Activated gamma-delta T cell treated with Interleukin-2 at 50 U/mL for 16 hours (primary cell): Measurements from ENCODE around the gene CEP20.
"Not testable (repeated sequence)": the region's sequence is repeated elsewhere in the genome, so short reads cannot be mapped to it uniquely, and the experiment has no call there.

Experiments
- DNase-seq: peaks from one replicate; pipeline ENCODE4 v3.0.0-alpha.2; 2020

CEP20 gene

DNA sequence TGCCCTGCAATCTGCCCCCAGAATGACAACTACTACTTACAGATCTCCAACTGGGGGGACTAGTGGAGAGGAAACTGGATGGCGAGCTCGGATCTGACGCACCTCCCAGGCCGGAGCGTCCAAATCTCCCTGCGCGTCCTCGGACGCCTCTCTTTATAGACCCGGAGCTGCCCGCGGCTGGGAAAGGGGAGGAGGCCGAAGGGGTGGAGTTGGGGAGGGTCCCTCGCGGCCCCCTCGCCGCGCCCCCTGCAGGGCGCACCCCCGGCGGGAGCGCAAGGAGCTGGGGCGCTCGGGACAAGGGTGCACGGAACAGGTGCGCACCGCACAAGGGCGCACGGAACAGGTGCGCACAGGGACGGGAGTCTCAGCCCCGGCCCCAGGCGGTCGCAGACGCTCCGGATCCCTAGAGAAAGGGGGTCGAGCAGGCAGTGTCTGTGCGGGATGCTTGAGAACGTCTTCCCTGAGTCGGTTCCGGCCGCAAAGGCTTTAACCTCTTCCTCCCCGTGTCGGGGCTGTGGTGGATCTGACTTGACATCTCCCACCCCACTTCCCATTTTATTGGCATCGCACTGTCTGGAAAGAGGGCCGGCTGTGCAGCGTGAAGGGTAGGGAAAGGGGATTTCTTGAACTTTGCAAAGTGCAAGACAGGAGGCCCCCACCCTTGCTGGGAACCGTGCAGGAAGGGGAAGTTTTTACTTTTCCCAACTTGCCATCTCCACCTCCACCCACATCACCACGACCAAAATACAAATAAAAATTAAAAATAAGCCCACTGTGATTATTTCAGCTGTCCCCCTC lies 31.3 kb downstream of the CEP20 start, which contains the start of gene MYH11:
Gene MYH11 (minus strand): TSS at position 128 of the 798 bp plus-strand sequence. CDS start 18,776 bp downstream, outside the sequence.
- DNase-seq: no peak

DNA sequence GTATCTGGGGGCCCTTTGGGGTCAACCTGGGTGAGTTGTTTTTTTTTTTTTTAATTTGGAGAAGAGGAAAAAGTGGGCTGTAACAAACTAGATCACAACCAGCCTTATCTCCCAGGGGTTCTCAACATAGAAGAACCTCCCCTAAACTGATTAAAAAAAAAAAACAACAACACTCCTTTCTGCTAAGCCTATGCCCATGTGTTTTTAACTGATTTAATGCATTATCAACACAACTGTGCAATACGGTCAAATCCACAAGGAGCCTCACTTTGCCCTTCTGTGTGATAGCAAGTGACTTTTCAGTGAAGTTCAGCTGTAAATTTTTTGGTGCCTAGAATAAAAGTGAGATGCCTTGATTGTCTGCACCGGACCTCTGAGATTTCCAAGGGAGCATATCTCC lies 32.2 kb downstream of the CEP20 start:
- DNase-seq: no peak

DNA sequence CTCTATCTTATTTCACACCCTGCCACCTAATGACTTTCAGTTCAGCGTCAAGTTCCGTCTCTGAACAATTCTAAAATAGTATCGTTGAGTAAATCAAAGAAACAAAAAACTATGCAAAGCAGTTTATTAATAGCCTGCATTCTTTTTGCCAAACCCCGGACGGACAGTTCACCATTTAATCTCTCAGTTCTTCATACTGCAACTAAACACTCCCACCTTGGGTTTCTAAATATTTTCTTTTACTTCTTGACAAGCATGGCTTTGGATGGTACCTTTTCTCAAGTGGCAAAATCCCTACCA lies 32.7 kb downstream of the CEP20 start:
- DNase-seq: no peak

DNA sequence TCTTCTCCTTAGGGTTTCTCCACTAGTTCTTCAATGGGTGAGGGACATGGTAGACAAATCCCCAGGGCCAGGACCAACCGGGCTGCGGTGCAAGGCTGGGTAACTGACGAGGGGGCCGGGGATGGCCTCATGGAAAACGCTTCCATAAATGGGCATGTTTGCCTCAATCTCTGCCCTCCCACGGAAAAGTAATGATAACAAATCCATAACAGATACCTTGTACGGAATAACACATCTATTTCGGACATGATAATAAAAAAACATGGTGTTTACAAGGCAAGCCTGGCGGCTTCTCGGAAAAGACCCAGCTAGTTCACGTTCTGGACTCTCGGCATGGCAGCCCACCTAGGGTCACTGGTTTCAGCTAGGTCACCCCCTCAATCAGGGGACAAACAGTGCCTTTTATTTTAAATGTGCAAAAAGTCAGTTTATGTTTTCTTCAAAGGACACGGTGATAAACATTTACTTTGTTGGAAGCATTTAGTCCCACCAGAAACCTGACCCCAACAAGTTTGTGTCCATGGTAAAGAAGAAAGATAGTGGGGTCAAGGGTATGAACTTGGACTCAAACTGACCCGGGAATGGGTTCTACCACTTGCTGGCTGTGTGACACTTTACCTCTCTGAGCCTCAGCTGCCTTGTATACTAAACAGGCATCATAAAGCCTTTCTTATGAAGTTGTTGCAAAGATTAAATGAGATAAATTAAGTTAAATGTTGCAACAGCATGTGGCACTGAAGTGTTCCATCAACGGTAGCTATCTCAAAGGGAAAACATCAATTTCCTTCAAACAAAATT lies 33.3 kb downstream of the CEP20 start:
- no peak for DNase-seq

DNA sequence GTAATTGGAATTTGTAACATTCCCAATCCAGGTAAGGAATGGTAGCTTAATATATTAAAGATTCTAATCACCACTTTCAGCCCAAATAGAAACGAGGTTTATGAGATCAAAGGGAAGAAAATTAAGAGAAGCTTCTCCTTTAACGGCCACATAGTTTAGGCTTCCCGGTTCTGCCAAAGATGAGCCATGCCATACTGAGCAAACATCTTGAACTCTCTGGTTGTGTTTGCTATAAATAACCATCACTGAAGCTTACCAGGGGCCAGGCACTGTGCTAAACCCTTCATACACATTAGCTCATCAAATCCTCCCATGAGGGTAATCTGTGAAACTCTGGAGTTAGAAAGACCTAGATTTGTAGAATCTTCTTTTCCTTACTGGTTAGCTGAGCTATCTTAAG lies 34.3 kb downstream of the CEP20 start:
- DNase-seq: no peak

DNA sequence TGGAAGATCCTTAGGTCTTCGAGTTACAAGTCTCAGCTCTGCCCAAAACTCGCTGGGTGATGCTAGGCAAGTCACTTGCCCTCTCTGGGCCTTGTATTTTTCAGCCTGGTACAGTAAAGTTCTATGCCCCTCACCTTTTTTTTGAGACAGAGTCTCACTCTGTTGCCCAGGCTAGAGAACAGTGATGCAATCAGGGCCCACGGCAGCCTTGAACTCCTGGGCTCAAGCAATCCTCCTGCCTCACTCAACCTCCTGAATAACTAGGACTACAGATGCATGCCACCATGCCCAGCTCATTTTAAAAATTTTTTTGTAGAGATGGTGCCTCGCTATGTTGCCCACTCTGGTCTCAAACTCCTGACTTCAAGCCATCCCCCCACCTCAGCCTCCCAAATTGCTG lies 35.4 kb downstream of the CEP20 start:
- no peak for DNase-seq

DNA sequence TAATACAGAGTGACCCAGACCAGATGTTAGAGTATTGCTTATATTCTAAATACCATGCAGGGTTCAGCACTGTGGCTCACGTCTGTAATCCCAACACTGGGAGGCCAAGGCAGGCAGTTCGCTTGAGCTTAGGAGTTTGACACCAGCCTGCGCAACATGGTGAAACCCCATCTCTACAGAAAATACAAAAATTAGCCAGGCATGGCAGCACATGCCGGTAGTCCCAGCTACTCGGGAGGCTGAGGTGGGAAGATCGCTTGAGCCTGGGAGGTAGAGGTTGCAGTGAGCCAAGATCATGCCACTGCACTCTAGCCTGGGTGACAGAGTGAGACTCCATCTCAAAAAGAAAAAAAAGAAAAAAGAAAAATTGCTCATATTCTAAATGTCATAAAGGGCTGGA lies 37.8 kb downstream of the CEP20 start:
- DNase-seq: not testable (repeated sequence)

DNA sequence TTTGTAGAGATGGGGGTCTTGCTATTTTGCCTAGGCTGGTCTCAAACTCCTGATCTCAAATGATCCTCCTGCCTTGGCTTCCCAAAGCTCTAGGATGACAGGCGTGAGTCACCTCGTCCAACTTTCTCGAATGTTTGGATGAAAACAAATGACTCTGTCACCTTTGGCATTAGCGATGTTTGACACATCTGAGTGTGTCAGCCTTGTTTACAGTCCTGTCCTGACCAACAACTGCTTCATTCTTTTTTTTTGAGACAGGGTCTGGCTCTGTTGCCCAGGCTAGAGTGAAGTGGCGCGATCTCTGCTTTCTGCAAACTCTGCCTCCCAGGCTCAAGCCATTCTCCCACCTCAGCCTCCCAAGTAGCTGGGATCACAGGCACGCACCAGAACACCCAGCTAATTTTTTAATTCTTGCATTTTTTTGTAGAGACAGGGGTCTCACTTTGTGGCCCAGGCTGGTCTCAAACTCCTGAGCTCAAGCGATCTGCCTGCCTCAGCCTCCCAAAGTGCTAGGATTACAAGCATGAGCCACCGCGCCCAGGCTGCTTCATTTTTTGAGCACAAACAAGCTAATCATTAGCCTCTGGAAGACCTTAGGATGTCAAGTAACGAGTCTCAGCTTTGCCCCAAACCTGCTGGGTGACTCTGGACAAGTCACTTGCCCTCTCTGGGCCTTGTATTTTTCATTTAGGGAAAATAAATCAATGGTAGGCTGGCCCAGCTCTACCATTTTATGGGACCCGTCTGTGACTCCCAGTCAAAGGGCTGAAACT lies 39.0 kb downstream of the CEP20 start:
- no peak for DNase-seq

DNA sequence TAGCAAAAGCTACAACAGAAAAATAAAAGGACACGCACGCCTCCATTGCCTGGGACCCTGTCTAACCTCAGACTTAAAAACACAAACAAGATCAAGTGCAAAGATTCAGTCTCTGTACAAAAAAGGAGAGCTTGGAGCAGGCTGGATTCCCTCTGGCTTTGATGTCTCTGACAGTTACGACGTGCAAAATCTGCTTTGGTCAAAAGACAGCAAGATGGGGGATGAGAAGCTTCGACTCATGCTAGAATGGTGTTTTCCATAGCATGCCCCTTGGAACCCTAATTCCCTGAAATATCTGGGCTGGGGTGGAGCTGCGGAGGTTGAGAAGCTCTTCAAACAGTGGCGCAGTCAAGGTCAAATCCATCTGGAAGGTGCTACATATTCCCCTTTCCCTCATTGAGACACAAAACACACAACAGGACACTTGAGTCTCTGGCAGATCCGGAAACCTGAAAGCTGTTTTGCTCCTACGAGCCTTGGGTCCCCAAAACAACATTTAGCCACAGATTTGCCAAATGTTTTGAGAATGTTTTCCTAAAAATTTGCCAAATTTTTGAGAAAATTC lies 40.7 kb downstream of the CEP20 start:
- no peak for DNase-seq

DNA sequence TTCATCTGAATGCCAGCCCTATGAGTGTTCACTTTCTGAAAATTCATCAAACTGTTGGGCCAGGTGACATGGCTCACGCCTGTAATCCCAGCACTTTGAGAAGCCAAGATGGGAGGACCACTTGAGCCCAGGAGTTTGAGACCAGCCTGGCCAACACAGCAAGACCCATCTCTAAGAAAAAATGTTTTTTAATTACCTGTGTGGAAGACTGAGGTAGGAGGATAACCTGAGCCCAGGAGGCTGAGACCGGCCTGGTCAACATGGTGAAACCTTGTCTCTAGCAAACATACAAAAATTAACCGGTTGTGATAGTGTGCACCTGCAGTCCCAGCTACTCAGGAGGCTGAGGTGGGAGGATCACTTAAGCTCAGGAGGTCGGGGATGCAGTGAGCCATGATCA lies 41.9 kb downstream of the CEP20 start:
- no peak for DNase-seq

DNA sequence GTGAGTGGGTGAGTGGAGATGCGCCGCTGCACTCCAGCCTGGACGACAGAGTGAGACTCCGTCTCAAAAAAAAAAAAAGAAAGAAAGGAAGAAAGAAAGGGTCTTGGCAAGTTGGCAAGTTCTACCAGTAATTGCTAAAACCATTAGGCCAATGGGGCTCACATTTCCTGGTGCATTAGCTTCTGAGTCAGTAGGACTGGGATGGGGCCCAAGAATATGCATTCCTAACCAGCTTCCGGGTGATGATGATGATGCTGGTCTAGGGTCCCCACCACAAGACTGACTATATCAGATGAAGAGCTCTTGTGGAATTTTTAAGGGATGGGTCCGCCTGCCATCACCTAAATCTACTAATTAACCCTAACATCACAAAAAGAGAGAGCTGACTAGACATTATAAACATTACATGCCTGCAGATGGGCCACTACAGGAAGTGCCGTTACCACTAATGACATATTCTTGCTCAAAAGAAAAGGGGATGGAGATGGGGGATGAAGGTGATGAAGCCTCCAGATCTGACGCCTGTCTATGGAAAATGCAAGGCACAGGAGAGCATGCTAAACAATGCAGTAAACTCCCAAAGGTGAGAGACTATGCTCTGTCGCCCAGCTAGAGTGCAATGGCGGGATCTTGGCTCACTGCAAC lies 44.6 kb downstream of the CEP20 start:
- DNase-seq: no peak

DNA sequence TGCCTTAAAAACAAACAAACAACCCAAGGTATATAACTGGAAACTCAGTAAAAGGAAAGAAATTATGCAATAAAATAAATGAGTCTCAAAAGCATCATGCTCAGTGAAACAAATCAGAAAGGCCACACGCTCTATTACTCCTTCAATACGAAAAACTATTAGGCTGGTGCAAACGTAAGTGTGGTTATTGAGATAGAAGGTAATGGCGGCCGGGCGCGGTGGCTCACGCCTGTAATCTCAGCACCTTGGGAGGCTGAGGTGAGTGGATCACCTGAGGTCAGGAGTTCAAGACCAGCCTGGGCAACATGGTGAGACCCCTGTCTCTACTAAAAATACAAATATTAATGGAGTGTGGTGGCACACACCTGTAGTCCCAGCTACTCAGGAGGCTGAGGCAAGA lies 49.2 kb downstream of the CEP20 start:
- DNase-seq: not testable (repeated sequence)

DNA sequence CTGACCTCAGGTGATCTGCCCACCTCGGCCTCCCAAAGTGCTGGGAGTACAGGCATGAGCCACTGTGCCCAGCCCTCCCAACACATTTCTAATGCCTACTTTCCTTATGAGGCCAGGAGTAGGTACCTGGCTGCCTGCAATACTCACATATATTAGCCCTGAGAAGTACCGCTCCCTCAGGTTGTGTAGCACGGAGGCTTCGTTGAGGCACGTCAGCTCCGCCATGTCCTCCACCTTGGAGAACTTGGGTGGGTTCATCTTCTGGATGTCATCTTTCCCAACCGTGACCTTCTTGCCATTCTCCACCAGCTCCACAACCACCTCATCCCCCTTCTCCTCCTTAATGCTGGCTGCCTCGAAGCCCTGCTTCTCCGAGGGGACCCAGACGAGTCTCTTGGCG lies 50.6 kb downstream of the CEP20 start:
- DNase-seq: no peak

DNA sequence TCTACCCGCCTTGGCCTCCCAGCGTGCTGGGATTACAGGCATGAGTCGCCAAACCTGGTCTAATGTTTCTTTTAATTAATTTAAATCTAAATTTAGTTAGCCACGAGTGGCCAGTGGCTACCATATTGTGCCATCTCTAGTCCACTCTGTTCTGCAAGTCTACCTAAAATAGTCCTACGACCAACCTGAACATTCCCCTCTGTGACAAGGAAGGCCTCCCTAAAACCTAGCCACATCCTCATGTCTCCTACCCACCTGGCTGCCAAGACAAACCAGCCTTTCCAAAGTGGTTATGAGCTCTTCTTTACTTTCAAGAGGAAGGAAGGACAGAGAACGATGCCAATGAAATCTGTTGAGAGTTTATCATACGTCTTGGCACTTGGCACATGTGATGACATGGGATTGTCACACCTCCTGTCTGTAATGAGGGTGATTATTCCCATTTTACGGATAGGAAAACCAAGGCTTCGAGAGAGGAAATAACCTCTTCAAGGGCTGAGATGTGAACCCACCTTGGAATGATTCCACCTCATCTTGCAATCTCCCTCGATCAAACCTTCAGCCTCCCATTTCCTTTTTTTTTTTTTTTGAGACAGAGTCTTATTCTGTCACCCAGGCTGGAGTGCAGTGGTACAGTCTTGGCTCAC lies 51.3 kb downstream of the CEP20 start:
- DNase-seq: no peak

DNA sequence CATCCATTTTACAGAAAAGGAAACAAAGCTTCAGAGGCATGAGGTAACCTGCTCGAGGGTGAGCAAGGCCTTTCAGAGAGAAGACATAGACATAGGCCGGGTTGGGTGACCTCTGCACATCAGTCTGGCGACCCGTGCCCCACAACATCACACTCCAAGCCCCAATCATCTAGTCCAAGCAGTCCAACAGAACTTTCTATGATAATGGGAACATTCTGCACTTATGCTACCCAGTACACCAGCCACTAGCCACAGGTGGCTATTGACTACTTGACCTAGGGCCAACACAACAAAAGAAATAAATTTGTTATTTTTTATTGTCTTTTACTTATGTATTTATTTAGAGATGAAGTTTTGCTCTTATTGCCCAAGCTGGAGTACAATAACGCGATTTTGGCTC lies 52.3 kb downstream of the CEP20 start:
- DNase-seq: no peak

DNA sequence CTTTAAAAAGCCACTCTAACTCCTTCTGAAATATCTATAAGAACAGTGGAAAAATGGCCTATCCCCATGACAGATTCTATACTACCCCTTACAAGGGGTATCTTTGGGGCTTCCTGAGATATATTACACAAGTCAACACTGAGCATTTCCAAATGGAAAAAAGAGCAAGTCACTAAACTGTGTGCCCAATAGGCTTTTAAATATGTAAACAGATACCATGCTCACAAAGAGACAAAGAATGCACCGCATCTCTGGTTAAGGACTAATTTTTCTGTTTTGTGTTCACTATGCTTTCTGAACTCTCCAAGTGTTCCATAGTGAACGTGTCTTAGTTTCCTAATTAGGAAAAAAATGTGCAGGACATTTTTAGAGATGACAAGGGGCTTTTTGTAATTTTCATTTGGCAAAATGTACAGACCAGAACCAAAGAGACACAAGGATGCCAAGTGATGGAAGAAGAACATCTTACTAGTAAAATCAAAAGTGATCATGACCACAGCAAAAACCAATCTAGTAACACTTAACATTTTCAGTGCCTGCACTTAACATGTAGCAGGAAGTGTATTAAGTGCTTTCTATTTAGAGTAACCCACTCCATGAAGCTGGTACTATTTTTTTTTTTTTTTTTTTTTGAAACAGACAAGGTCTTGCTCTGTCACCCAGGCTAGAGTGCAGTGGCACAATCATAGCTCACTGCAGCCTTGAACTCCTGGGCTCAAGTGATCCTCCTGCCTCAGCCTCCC lies 53.1 kb downstream of the CEP20 start:
- DNase-seq: no peak

DNA sequence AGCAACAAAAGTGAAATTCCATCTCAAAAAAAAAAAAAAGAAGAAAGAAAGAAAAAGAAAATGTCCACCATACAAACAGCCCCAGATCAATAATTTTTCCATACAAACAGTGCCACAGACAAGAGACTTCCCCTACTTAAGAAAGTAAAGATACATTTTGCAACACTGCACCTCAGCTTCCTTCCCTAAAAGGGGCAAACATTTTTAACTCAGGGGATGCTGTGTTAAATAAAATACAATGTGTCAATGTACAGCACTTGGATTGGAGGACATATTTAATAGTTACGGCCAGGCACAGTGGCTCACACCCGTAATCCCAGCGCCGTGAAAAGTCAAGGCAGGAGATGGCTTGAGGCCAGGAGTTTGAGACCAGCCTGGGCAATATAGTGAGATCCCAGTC lies 53.9 kb downstream of the CEP20 start:
- DNase-seq: no peak

DNA sequence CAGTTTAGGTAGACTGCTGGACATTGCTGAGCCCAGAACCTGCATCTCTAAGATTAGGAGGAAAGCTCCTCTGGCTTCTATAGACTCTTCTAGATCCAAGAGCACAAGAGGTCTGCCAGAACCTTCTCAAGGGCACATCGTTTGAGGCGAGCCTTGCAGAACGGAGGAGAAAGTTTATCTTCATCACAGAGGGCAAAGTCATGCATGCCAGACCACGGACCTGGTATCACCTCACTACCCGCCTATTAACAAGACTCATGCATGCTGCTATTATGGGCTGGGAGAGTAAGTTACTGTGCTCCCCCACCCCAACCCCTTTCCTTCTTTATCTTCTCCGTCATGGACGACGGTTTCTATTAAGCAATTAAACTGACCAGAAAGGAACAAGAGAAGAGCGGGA lies 54.9 kb downstream of the CEP20 start:
- DNase-seq: no peak

DNA sequence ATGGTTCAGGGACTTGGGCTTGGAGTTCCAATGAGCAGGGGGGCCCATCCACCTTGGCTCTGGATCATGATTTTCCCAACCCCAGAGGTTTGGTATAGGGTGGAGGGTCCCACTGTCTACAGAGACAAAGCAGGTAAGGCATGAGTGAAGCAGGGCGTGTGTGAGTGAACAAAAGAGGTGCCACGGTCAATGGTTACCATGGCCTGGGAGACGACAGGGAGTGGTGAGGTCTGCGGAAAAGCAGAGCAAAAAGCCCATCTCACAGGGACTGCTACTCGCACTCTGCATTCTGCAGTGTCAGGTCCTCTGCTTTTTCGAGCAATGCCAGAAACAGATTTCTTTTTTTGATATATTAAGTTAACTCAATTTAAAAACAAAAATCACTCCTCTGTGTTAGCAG lies 56.2 kb downstream of the CEP20 start:
- no peak for DNase-seq

DNA sequence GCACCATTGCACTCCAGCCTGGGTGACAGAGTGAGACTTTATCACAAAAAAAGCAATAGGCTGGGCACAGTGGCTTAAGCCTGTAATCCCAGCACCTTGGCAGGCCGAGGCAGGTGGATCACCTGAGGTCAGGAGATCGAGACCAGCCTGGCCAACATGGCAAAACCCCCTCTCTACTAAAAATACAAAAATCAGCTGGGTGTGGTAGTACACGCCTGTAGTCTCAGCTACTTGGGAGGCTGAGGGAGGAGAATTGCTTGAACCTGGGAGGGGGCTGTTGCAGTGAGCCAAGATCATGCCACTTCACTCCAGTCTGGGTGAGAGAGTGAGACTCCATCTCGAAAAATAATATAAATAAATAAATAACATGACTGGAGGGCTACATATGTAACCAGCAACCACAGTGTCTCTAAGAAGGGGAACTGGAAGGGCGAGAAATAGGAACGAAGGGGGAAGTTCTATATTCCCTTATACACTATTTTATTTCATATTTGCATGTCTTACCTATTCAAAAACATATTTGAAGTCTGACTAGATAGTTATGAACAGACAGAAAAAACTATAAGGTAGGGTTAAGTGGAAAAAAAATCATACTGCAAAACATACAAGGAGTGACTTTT lies 57.5 kb downstream of the CEP20 start:
- DNase-seq: no peak

DNA sequence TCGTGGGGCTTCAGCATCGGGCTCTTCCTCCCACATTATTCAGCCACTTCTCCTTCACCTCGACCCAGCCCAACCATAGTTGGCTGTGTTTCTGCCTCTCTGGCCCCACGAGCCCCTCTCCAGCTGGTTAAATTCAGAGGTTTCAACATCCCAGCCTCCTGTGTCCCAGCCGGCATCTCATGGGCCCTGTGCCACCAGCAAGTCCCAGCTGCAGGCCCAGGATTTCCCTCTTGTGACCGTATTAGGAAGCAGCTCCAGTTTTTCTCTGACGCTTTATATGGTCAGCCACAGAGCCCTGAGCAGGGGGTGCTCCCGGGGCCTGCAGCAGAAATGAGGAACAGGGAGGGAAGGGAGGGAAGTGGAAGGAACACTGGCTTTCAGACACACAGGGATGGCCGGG lies 58.9 kb downstream of the CEP20 start:
- DNase-seq: no peak
